HTR-8/SVneo (cell line): Measurements from ENCODE around the gene TMEM59.
"Not testable (repeated sequence)": the region's sequence is repeated elsewhere in the genome, so short reads cannot be mapped to it uniquely, and the experiment has no call there.

ENCODE experiments used
- DNase-seq: peaks from one replicate; pipeline ENCODE4 v3.0.0; 2011; ENCODE audit warnings: low spot score, mixed read lengths; ENCODE audit not compliant: insufficient read length
- FAIRE-seq: peaks from 2 replicates; lab custom pipeline; 2011; peaks lifted over from hg19 to GRCh38; lab: Jason Lieb, UNC

Gene TMEM59

GRCh38 chr1:54014009-54014629 lies 38.9 kb downstream of the TMEM59 start:
- DNase-seq, result no peak
- FAIRE-seq, result no peak

GRCh38 chr1:54013393-54014008 lies 39.5 kb downstream of the TMEM59 start:
- DNase-seq, result no peak
- no peak for FAIRE-seq

GRCh38 chr1:54012863-54013262 lies 40.1 kb downstream of the TMEM59 start:
- no peak for FAIRE-seq

GRCh38 chr1:54012008-54012325 lies 41.0 kb downstream of the TMEM59 start:
- DNase-seq (no peak), FAIRE-seq (no peak)

More at GRCh38 chr1:54012863-54013262, 40.1 kb downstream of the TMEM59 start:
- no peak for DNase-seq

GRCh38 chr1:54011316-54012007 lies 41.5 kb downstream of the TMEM59 start:
- DNase-seq (no peak), FAIRE-seq (no peak)

GRCh38 chr1:54010415-54011117 lies 42.4 kb downstream of the TMEM59 start:
- DNase-seq (no peak), FAIRE-seq (no peak)

- FAIRE-seq (no peak), DNase-seq (no peak)
Measured at GRCh38 chr1:54009406-54009805, 43.6 kb downstream of the TMEM59 start.

- DNase-seq (no peak), FAIRE-seq (no peak)
Measured at GRCh38 chr1:54008876-54009275, 44.1 kb downstream of the TMEM59 start.

- DNase-seq (no peak), FAIRE-seq (no peak)
Measured at GRCh38 chr1:54007613-54008012, 45.4 kb downstream of the TMEM59 start.

GRCh38 chr1:54006508-54006907 lies 46.5 kb downstream of the TMEM59 start:
- FAIRE-seq (no peak), DNase-seq (no peak)

GRCh38 chr1:54004481-54005049 lies 48.4 kb downstream of the TMEM59 start:
- no peak for FAIRE-seq

GRCh38 chr1:54003750-54004480 lies 49.1 kb downstream of the TMEM59 start:
- DNase-seq, FAIRE-seq: not testable (repeated sequence)

More at GRCh38 chr1:54004481-54005049, 48.4 kb downstream of the TMEM59 start:
- no peak for DNase-seq

- FAIRE-seq, result no peak
- no peak for DNase-seq
Measured at GRCh38 chr1:54003249-54003646, 49.8 kb downstream of the TMEM59 start.

GRCh38 chr1:54002544-54003248 lies 50.3 kb downstream of the TMEM59 start:
- DNase-seq (no peak), FAIRE-seq (no peak)

- no peak for DNase-seq
- no peak for FAIRE-seq
Measured at GRCh38 chr1:54001591-54001990, 51.4 kb downstream of the TMEM59 start.

GRCh38 chr1:53999920-54000319 lies 53.1 kb downstream of the TMEM59 start:
- DNase-seq, result no peak
- no peak for FAIRE-seq

GRCh38 chr1:53998223-53998622 lies 54.8 kb downstream of the TMEM59 start:
- DNase-seq, result no peak
- no peak for FAIRE-seq

- DNase-seq (no peak), FAIRE-seq (no peak)
Measured at GRCh38 chr1:53995683-53996082, 57.3 kb downstream of the TMEM59 start.

GRCh38 chr1:53994516-53994915 lies 58.5 kb downstream of the TMEM59 start:
- not testable (repeated sequence) for FAIRE-seq, DNase-seq
